HepG2 (cell line): ENCODE results near the gene CA4. TPM values are rescaled to one million over a fixed set of nuclear protein-coding genes. Genes with fewer than 3 reads are reported as not detected.

Experiments used
- ATAC-seq: fragments of 200-7000 bp; cut with Tn5 transposase; 3 replicates; pipeline ENCODE4 v1.9.1; 2020; ENCODE audit warnings: mild to moderate bottlenecking, moderate library complexity
- BruUV-seq: library from RNA; stranded (reverse); fragments of 400-500 nt; replicated peaks from 2 replicates; lab custom pipeline; 2021; lab: Mats Ljungman, UMichigan
- CTCF ChIA-PET: fragments of 300-600 bp; formaldehyde crosslinking; extraction: SDS; loops from one replicate; lab custom pipeline; 2021; ENCODE audit warnings: low total read pairs, inconsistent platforms, low intra/inter-chr PET ratio; lab: Yijun Ruan, JAX
- POLR2A ChIA-PET: fragments of 350-600 bp; sonication (Branson Sonifier 250); formaldehyde crosslinking; loops from one replicate; lab custom pipeline; 2020; ENCODE audit warnings: antibody characterized with exemption, inconsistent platforms; lab: Yijun Ruan, JAX
- DNase-seq: peaks from one replicate; pipeline ENCODE4 v3.0.0-alpha.2; 2015; ENCODE audit warnings: low spot score
- FAIRE-seq: peaks from 3 replicates; lab custom pipeline; 2011; peaks lifted over from hg19 to GRCh38; lab: Jason Lieb, UNC
- H2AFZ ChIP-seq: one replicate; pipeline ENCODE4 v1.6.1; 2011; ENCODE audit warnings: low read length, inconsistent platforms
- H3K27ac ChIP-seq: fragments of 300-600 bp; 3 replicates; pipeline ENCODE4 v1.8.0; 2011; ENCODE audit warnings: mixed run types, mild to moderate bottlenecking, mixed read lengths, low read length, inconsistent platforms; ENCODE audit not compliant: insufficient read depth; ENCODE audit errors: extremely low read length
- H3K27me3 ChIP-seq, 2 experiments: fragments of 200-600 bp in 1 of 2; 2 replicates in 1 of 2; 3 replicates in 1 of 2; pipeline versions ENCODE4 v1.6.0 to v1.8.0; 2011; ENCODE audit warnings: low read length in 2 of 2, mild to moderate bottlenecking in 2 of 2, moderate library complexity in 2 of 2, inconsistent platforms in 1 of 2; ENCODE audit not compliant: insufficient read depth in 2 of 2, control insufficient read depth in 1 of 2
- H3K36me3 ChIP-seq, 2 experiments: fragments of 200-600 bp in 1 of 2; replicated peaks in 1 of 2; 2 replicates in 1 of 2; 3 replicates in 1 of 2; pipeline versions ENCODE4 v1.5.1 to v1.8.0; 2011; ENCODE audit warnings: low read length in 2 of 2, inconsistent platforms in 1 of 2; ENCODE audit not compliant: insufficient read depth in 2 of 2, control insufficient read depth in 1 of 2
- H3K4me1 ChIP-seq: 2 replicates; pipeline ENCODE4 v1.5.1; 2012; ENCODE audit warnings: low read length, inconsistent platforms; ENCODE audit not compliant: insufficient read depth
- H3K4me2 ChIP-seq: 2 replicates; pipeline ENCODE4 v1.6.0; 2011; ENCODE audit warnings: low read depth, low read length, inconsistent platforms
- H3K4me3 ChIP-seq, 3 experiments: fragments of 200-600 bp in 1 of 3; sonication (generic), shearing (Covaris generic) in 1 of 3; replicated peaks in 1 of 3; 2 replicates each; pipeline ENCODE4 v1.5.1; 2011 to 2016; ENCODE audit warnings: low read length in 3 of 3, inconsistent platforms in 2 of 3, low read depth in 2 of 3, mild to moderate bottlenecking in 2 of 3, control low read depth in 1 of 3, mixed read lengths in 1 of 3; ENCODE audit not compliant: insufficient read depth in 1 of 3
- H3K79me2 ChIP-seq: one replicate; pipeline ENCODE4 v1.6.1; 2011; ENCODE audit warnings: low read length, inconsistent platforms; ENCODE audit not compliant: insufficient read depth
- H3K9ac ChIP-seq: 2 replicates; pipeline ENCODE4 v1.6.0; 2011; ENCODE audit warnings: mild to moderate bottlenecking, low read depth, low read length, inconsistent platforms; ENCODE audit not compliant: insufficient read depth
- H3K9me3 ChIP-seq: 2 replicates; pipeline ENCODE4 v1.5.1; 2012; ENCODE audit warnings: mild to moderate bottlenecking, low read length
- H4K20me1 ChIP-seq: 2 replicates; pipeline ENCODE4 v1.6.0; 2011; ENCODE audit warnings: inconsistent platforms, mild to moderate bottlenecking, low read length, moderate library complexity; ENCODE audit not compliant: insufficient read depth
- PHF20 ChIP-seq: sonication (generic); formaldehyde crosslinking; IDR thresholded peaks from 2 replicates; pipeline ENCODE4 v1.5.0; 2020; ENCODE audit warnings: mild to moderate bottlenecking, missing genetic modification reagents
- SETDB1 ChIP-seq: sonication (generic); formaldehyde crosslinking; IDR thresholded peaks from 2 replicates; pipeline ENCODE4 v1.5.1; 2020; ENCODE audit warnings: missing genetic modification reagents, mild to moderate bottlenecking, borderline replicate concordance
- SIN3A ChIP-seq: IDR thresholded peaks from 2 replicates; pipeline ENCODE4 v1.6.1; 2011; ENCODE audit warnings: low read depth, mild to moderate bottlenecking, control low read depth, low read length, borderline replicate concordance
- SMYD3 ChIP-seq: sonication (generic); formaldehyde crosslinking; IDR thresholded peaks from 2 replicates; pipeline ENCODE4 v1.8.1; 2023; ENCODE audit warnings: mild to moderate bottlenecking, missing genetic modification reagents
- SYNCRIP ChIP-seq: fragments of 200-400 bp; formaldehyde crosslinking; IDR thresholded peaks from 2 replicates; pipeline ENCODE4 v1.6.1; 2018; ENCODE audit warnings: mild to moderate bottlenecking, low read depth, low read length; ENCODE audit not compliant: insufficient read depth
- TBP ChIP-seq: sonication (generic); formaldehyde crosslinking; IDR thresholded peaks from 2 replicates; pipeline ENCODE4 v1.5.0; 2020; ENCODE audit warnings: missing genetic modification reagents
- ZMAT3 ChIP-seq: sonication (generic); formaldehyde crosslinking; conservative IDR thresholded peaks from 2 replicates; pipeline ENCODE4 v1.7.0; 2021; ENCODE audit warnings: missing genetic modification reagents
- ZNF20 ChIP-seq: sonication (generic); formaldehyde crosslinking; IDR thresholded peaks from 2 replicates; pipeline ENCODE4 v1.4.0; 2020; ENCODE audit warnings: mild to moderate bottlenecking, moderate library complexity, missing genetic modification reagents
- ZNF839 ChIP-seq: sonication (generic); formaldehyde crosslinking; IDR thresholded peaks from 2 replicates; pipeline ENCODE4 v1.4.0; 2020; ENCODE audit warnings: missing genetic modification reagents, mild to moderate bottlenecking, borderline replicate concordance
- WGBS: methylation state at CpG from one replicate; pipeline ENCODE4 v1.1.6; 2017; ENCODE audit warnings: low lambda C conversion rate; 5-methylcytosine and 5-hydroxymethylcytosine counted together
- in situ Hi-C: cut with HindIII; loops from 2 replicates; pipeline ENCODE4 v1.10.0; 2017; ENCODE audit warnings: low pct_unique_long_range_greater_than_20kb; ENCODE audit not compliant: extremely low pct_ligation_motif_present
- intact Hi-C: fragments of 100-400 bp; cut with micrococcal nuclease; formaldehyde crosslinking; loops from one replicate; pipeline ENCODE4 v1.10.0; 2022; ENCODE audit not compliant: unreplicated experiment
- polyA plus RNA-seq, 8 experiments: library from polyadenylated mRNA; depleted of rRNA in 3 of 8; stranded (reverse) in 7 of 8; unstranded in 1 of 8; fragments of >200 nt; fragmentation: Illumina TruSeq in 4 of 8; extraction: Trizol in 4 of 8; gene quantifications; 2 replicates each; pipeline versions ENCODE4 v1.2.1 to v1.2.3, GENCODE V29; 2011 to 2016; ENCODE audit warnings: low read depth in 4 of 8, missing spikeins in 1 of 8, mixed read lengths in 1 of 8; ENCODE audit not compliant: insufficient read depth in 1 of 8
- total RNA-seq, 5 experiments: library from RNA; depleted of rRNA; stranded (reverse); fragments of >200 nt; fragmentation: Illumina TruSeq; extraction: Trizol; gene quantifications; 2 replicates each; pipeline ENCODE4 v1.2.3, GENCODE V29; 2016; ENCODE audit warnings: low read depth in 1 of 5
- TF ChIP-seq, protein P1 (sequence below): IDR thresholded peaks from 2 replicates; pipeline ENCODE4 v1.6.1; 2016; ENCODE audit warnings: mild to moderate bottlenecking, missing biosample characterization, missing genetic modification reagents
- TF ChIP-seq, protein P2 (sequence below): sonication (generic); formaldehyde crosslinking; IDR thresholded peaks from 2 replicates; pipeline ENCODE4 v1.8.0; 2022; ENCODE audit warnings: mild to moderate bottlenecking, missing genetic modification reagents, borderline replicate concordance
- TF ChIP-seq, protein P3 (sequence below): sonication (generic); formaldehyde crosslinking; IDR thresholded peaks from 2 replicates; pipeline ENCODE4 v1.5.1; 2020; ENCODE audit warnings: missing genetic modification reagents, mild to moderate bottlenecking, borderline replicate concordance

CA4 gene
- total and polyA plus RNA-seq, 2 of the 13 experiments (the other 11 are each of a cell fraction or from before 2014, with no cell fraction given) = not detected

DNA sequence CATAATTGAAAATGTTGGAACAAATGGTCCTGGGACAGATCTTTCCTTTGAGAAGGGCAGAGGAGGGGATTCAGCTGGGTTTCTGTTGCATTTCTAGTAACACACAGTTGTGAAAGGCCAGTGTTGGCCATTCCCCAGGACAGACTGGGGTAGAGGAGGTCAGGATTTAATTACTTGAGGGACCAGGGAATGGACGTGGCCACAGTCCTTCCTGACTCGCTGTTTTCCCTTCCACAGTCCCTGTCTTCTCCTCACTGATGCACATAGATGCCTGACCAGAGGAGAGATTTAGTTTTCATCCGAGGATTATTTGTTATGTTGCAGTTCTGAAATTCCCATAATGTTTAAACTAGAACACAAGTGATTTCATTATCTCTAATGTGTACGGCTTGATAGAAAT lies 45.8 kb upstream of the CA4 start:
- Histone ChIP-seq H3K27ac (no peak overlapping the region), H3K36me3 (no peaks in the 10 kb centered on the region), H3K4me3 (no peak overlapping the region), H2AFZ (no peak overlapping the region), H3K9me3 (no peaks in the 10 kb centered on the region), H3K27me3 (peaks cover 0 to 9% of the 10 kb centered on the region in 2 experiments; a peak in 3 of 5 replicates), H4K20me1 (no peaks in the 10 kb centered on the region), H3K79me2 (no peaks in the 10 kb centered on the region), H3K4me1 (no peaks in the 10 kb centered on the region), H3K4me2 (no peak overlapping the region), H3K9ac (no peak overlapping the region)
- ATAC-seq (no peak), FAIRE-seq (no peak), DNase-seq (no peak)
- 34% methylated on average over 4 of the region's 4 CpGs for WGBS
- intact Hi-C loops = no loop called here
- CTCF ChIA-PET = no interaction called here
- POLR2A ChIA-PET = no interaction called here
- TF ChIP-seq, protein P1, sequence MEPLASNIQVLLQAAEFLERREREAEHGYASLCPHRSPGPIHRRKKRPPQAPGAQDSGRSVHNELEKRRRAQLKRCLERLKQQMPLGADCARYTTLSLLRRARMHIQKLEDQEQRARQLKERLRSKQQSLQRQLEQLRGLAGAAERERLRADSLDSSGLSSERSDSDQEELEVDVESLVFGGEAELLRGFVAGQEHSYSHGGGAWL (CRISPR knock-in tag) = no peak
- no peak for TF ChIP-seq ZNF20 (CRISPR knock-in tag)
- TF ChIP-seq ZMAT3 (CRISPR knock-in tag) = no peak
- no peak for TF ChIP-seq TBP
- TF ChIP-seq, protein P2, sequence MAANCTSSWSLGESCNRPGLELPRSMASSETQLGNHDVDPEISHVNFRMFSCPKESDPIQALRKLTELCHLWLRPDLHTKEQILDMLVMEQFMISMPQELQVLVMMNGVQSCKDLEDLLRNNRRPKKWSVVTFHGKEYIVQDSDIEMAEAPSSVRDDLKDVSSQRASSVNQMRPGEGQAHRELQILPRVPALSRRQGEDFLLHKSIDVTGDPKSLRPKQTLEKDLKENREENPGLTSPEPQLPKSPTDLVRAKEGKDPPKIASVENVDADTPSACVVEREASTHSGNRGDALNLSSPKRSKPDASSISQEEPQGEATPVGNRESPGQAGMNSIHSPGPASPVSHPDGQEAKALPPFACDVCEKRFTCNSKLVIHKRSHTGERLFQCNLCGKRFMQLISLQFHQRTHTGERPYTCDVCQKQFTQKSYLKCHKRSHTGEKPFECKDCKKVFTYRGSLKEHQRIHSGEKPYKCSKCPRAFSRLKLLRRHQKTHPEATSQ = no peak
- TF ChIP-seq SETDB1 (CRISPR knock-in tag) = no peak
- TF ChIP-seq SIN3A = no peak
- TF ChIP-seq, protein P3, sequence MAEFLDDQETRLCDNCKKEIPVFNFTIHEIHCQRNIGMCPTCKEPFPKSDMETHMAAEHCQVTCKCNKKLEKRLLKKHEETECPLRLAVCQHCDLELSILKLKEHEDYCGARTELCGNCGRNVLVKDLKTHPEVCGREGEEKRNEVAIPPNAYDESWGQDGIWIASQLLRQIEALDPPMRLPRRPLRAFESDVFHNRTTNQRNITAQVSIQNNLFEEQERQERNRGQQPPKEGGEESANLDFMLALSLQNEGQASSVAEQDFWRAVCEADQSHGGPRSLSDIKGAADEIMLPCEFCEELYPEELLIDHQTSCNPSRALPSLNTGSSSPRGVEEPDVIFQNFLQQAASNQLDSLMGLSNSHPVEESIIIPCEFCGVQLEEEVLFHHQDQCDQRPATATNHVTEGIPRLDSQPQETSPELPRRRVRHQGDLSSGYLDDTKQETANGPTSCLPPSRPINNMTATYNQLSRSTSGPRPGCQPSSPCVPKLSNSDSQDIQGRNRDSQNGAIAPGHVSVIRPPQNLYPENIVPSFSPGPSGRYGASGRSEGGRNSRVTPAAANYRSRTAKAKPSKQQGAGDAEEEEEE = no peak
- TF ChIP-seq ZNF839 = no peak
- TF ChIP-seq SYNCRIP = no peak
- TF ChIP-seq PHF20 (CRISPR knock-in tag) = no peak
- TF ChIP-seq SMYD3 (CRISPR knock-in tag) = no peak
- in situ Hi-C loops = no loop called here
- no TSS peak for BruUV-seq
